HepG2 (cell line): Measurements from ENCODE around the gene PROX1. TPM values are rescaled to one million over a fixed set of nuclear protein-coding genes. Genes with fewer than 3 reads are reported as not detected.
A peak's percentile ranks its signal among the peaks of the same experiment; 100 is the strongest.

Experiments
- CREB3 ChIP-seq: sonication (generic); formaldehyde crosslinking; IDR thresholded peaks from 2 replicates; pipeline ENCODE4 v1.5.0; 2020; ENCODE audit warnings: missing genetic modification reagents
- FIP1L1 ChIP-seq: fragments of 200-400 bp; formaldehyde crosslinking; IDR thresholded peaks from 2 replicates; pipeline ENCODE4 v1.6.1; 2018; ENCODE audit warnings: low read depth, mild to moderate bottlenecking, low read length, moderate library complexity, borderline replicate concordance; ENCODE audit not compliant: insufficient read depth
- FOXO1 ChIP-seq: sonication (generic); formaldehyde crosslinking; IDR thresholded peaks from 2 replicates; pipeline ENCODE4 v1.4.0; 2020; ENCODE audit warnings: missing genetic modification reagents
- GRHL1 ChIP-seq: sonication (generic); formaldehyde crosslinking; conservative IDR thresholded peaks from 2 replicates; pipeline ENCODE4 v1.8.0; 2022; ENCODE audit warnings: missing genetic modification reagents
- GTF3A ChIP-seq: sonication (generic); formaldehyde crosslinking; conservative IDR thresholded peaks from 2 replicates; pipeline ENCODE4 v1.4.0; 2020; ENCODE audit warnings: mild to moderate bottlenecking, missing genetic modification reagents
- HDAC1 ChIP-seq: sonication (generic); formaldehyde crosslinking; IDR thresholded peaks from 2 replicates; pipeline ENCODE4 v1.5.1; 2020; ENCODE audit warnings: mild to moderate bottlenecking, missing genetic modification reagents
- KLF11 ChIP-seq: IDR thresholded peaks from 2 replicates; pipeline ENCODE4 v1.6.1; 2016; ENCODE audit warnings: missing compliant biosample characterization
- MXI1 ChIP-seq: IDR thresholded peaks from 3 replicates; pipeline ENCODE4 v1.6.1; 2012; ENCODE audit warnings: low read depth, low read length, inconsistent platforms, borderline replicate concordance
- ONECUT2 ChIP-seq: sonication (generic); formaldehyde crosslinking; IDR thresholded peaks from 2 replicates; pipeline ENCODE4 v1.4.0; 2020; ENCODE audit warnings: missing genetic modification reagents
- POGZ ChIP-seq: sonication (generic); formaldehyde crosslinking; IDR thresholded peaks from 2 replicates; pipeline ENCODE4 v1.4.0; 2020; ENCODE audit warnings: mild to moderate bottlenecking, missing genetic modification reagents
- POLR2G ChIP-seq: fragments of 200-400 bp; formaldehyde crosslinking; IDR thresholded peaks from 2 replicates; pipeline ENCODE4 v1.6.1; 2018; ENCODE audit warnings: mild to moderate bottlenecking, low read depth, low read length, moderate library complexity
- PTBP1 ChIP-seq: fragments of 200-400 bp; formaldehyde crosslinking; IDR thresholded peaks from 2 replicates; pipeline ENCODE4 v1.6.1; 2018; ENCODE audit warnings: low read length, low read depth; ENCODE audit not compliant: poor library complexity, severe bottlenecking
- RNF2 ChIP-seq: fragments of 450-650 bp; conservative IDR thresholded peaks from 2 replicates; pipeline ENCODE4 v1.6.1; 2016; ENCODE audit warnings: low read depth
- SOX13 ChIP-seq, 3 experiments: fragments of 450-650 bp in 1 of 3; sonication (generic) in 1 of 3; formaldehyde crosslinking in 1 of 3; IDR thresholded peaks in 2 of 3; conservative IDR thresholded peaks in 1 of 3; 2 replicates each; pipeline versions ENCODE4 v1.5.0 to v1.6.1; 2016 to 2020; ENCODE audit warnings: antibody characterized with exemption in 1 of 3, mild to moderate bottlenecking in 1 of 3, missing compliant biosample characterization in 1 of 3, missing genetic modification reagents in 1 of 3, moderate library complexity in 1 of 3
- SP1 ChIP-seq, 2 experiments: fragments of 450-650 bp in 1 of 2; sonication (generic) in 1 of 2; formaldehyde crosslinking in 1 of 2; IDR thresholded peaks; 2 replicates each; pipeline versions ENCODE4 v1.4.0 to v1.6.1; 2016 to 2020; ENCODE audit warnings: missing genetic modification reagents in 1 of 2
- SP2 ChIP-seq: sonication (generic); formaldehyde crosslinking; IDR thresholded peaks from 2 replicates; pipeline ENCODE4 v1.5.1; 2020; ENCODE audit warnings: mild to moderate bottlenecking, missing genetic modification reagents
- YEATS4 ChIP-seq: sonication (generic); formaldehyde crosslinking; IDR thresholded peaks from 2 replicates; pipeline ENCODE4 v1.4.0; 2020; ENCODE audit warnings: missing genetic modification reagents, borderline replicate concordance
- ZC3H13 ChIP-seq: sonication (generic); formaldehyde crosslinking; IDR thresholded peaks from 2 replicates; pipeline ENCODE4 v1.8.1; 2023; ENCODE audit warnings: mild to moderate bottlenecking, missing genetic modification reagents, moderate library complexity
- ZNF180 ChIP-seq: sonication (generic); formaldehyde crosslinking; IDR thresholded peaks from 2 replicates; pipeline ENCODE4 v1.4.0; 2020; ENCODE audit warnings: low read depth, missing genetic modification reagents, borderline replicate concordance
- ZNF224 ChIP-seq: sonication (generic); formaldehyde crosslinking; IDR thresholded peaks from 2 replicates; pipeline ENCODE4 v1.5.0; 2020; ENCODE audit warnings: mild to moderate bottlenecking, missing genetic modification reagents
- ZNF383 ChIP-seq: sonication (generic); formaldehyde crosslinking; IDR thresholded peaks from 2 replicates; pipeline ENCODE4 v1.4.0; 2020; ENCODE audit warnings: missing genetic modification reagents, mild to moderate bottlenecking, borderline replicate concordance
- ZNF549 ChIP-seq: sonication (generic); formaldehyde crosslinking; IDR thresholded peaks from 2 replicates; pipeline ENCODE4 v1.5.0; 2020; ENCODE audit warnings: missing genetic modification reagents
- ZNF616 ChIP-seq: sonication (generic); formaldehyde crosslinking; IDR thresholded peaks from 2 replicates; pipeline ENCODE4 v1.5.0; 2020; ENCODE audit warnings: low read depth, mild to moderate bottlenecking, missing genetic modification reagents
- ZNF740 ChIP-seq: sonication (generic); formaldehyde crosslinking; IDR thresholded peaks from 2 replicates; pipeline ENCODE4 v1.4.0; 2020; ENCODE audit warnings: missing genetic modification reagents
- ZNF776 ChIP-seq: sonication (generic); formaldehyde crosslinking; IDR thresholded peaks from 2 replicates; pipeline ENCODE4 v1.4.0; 2020; ENCODE audit warnings: mild to moderate bottlenecking, missing genetic modification reagents
- ZSCAN25 ChIP-seq: sonication (generic); formaldehyde crosslinking; IDR thresholded peaks from 2 replicates; pipeline ENCODE4 v1.8.0; 2022; ENCODE audit warnings: mild to moderate bottlenecking, missing genetic modification reagents
- polyA plus RNA-seq, 8 experiments: library from polyadenylated mRNA; depleted of rRNA in 3 of 8; stranded (reverse) in 7 of 8; unstranded in 1 of 8; fragments of >200 nt; fragmentation: Illumina TruSeq in 4 of 8; extraction: Trizol in 4 of 8; gene quantifications; 2 replicates each; pipeline versions ENCODE4 v1.2.1 to v1.2.3, GENCODE V29; 2011 to 2016; ENCODE audit warnings: low read depth in 4 of 8, missing spikeins in 1 of 8, mixed read lengths in 1 of 8; ENCODE audit not compliant: insufficient read depth in 1 of 8
- total RNA-seq, 5 experiments: library from RNA; depleted of rRNA; stranded (reverse); fragments of >200 nt; fragmentation: Illumina TruSeq; extraction: Trizol; gene quantifications; 2 replicates each; pipeline ENCODE4 v1.2.3, GENCODE V29; 2016; ENCODE audit warnings: low read depth in 1 of 5

PROX1 gene
- total and polyA plus RNA-seq, 2 of the 13 experiments (the other 11 are each of a cell fraction or from before 2014, with no cell fraction given): 12.3 to 30.2 TPM

- TF ChIP-seq ZNF776 (CRISPR knock-in tag) (no peak), SP1 (IDR thresholded peaks at IDR 0.05) (no peak), SP1 (CRISPR knock-in tag; IDR thresholded peaks at IDR 0.05) (no peak), ZNF616 (CRISPR knock-in tag) (no peak), POLR2G (peak; percentile 36; the same call in 1 of the 2 replicates), ZC3H13 (CRISPR knock-in tag) (no peak), ONECUT2 (CRISPR knock-in tag) (0 out of 2 replicates have a peak, but pooled peaks have one; percentile 36), RNF2 (no peak), GRHL1 (CRISPR knock-in tag) (no peak), KLF11 (CRISPR knock-in tag) (no peak), FOXO1 (CRISPR knock-in tag) (no peak), SP2 (no peak), ZNF549 (CRISPR knock-in tag) (no peak), SOX13 (IDR thresholded peaks at IDR 0.05) (no peak), SOX13 (CRISPR knock-in tag; conservative IDR thresholded peaks at IDR 0.05 in 1 of 2, IDR thresholded peaks at IDR 0.05 in 1 of 2) (no peak), ZNF383 (no peak), HDAC1 (CRISPR knock-in tag) (no peak), ZNF180 (CRISPR knock-in tag) (no peak), GTF3A (CRISPR knock-in tag) (no peak), CREB3 (CRISPR knock-in tag) (no peak), ZNF740 (no peak), FIP1L1 (no peak), POGZ (CRISPR knock-in tag) (no peak), YEATS4 (no peak), PTBP1 (no peak), ZNF224 (CRISPR knock-in tag) (no peak), MXI1 (no peak), ZSCAN25 (CRISPR knock-in tag) (no peak)
These were observed 10.9 kb upstream of the PROX1 start (continued) for GRCh38 chr1:213976665-213977485.
